HepG2 (cell line): ENCODE results near the gene TMEM87A. TPM values are rescaled to one million over a fixed set of nuclear protein-coding genes. Genes with fewer than 3 reads are reported as not detected.

Experiments used
- ZBTB42 ChIP-seq: sonication (generic); formaldehyde crosslinking; IDR thresholded peaks from 2 replicates; pipeline ENCODE4 v1.5.0; 2020; ENCODE audit warnings: mild to moderate bottlenecking, missing genetic modification reagents
- ZNF503 ChIP-seq: sonication (generic); formaldehyde crosslinking; IDR thresholded peaks from 2 replicates; pipeline ENCODE4 v1.4.0; 2020; ENCODE audit warnings: missing genetic modification reagents
- polyA plus RNA-seq, 8 experiments: library from polyadenylated mRNA; depleted of rRNA in 3 of 8; stranded (reverse) in 7 of 8; unstranded in 1 of 8; fragments of >200 nt; fragmentation: Illumina TruSeq in 4 of 8; extraction: Trizol in 4 of 8; gene quantifications; 2 replicates each; pipeline versions ENCODE4 v1.2.1 to v1.2.3, GENCODE V29; 2011 to 2016; ENCODE audit warnings: low read depth in 4 of 8, missing spikeins in 1 of 8, mixed read lengths in 1 of 8; ENCODE audit not compliant: insufficient read depth in 1 of 8
- total RNA-seq, 5 experiments: library from RNA; depleted of rRNA; stranded (reverse); fragments of >200 nt; fragmentation: Illumina TruSeq; extraction: Trizol; gene quantifications; 2 replicates each; pipeline ENCODE4 v1.2.3, GENCODE V29; 2016; ENCODE audit warnings: low read depth in 1 of 5
- TF ChIP-seq, protein P1 (sequence below): sonication (generic); formaldehyde crosslinking; IDR thresholded peaks from 2 replicates; pipeline ENCODE4 v1.5.0; 2020; ENCODE audit warnings: mild to moderate bottlenecking, missing genetic modification reagents, borderline replicate concordance
- TF ChIP-seq, protein P2 (sequence below), 2 experiments: sonication (generic) in 1 of 2; formaldehyde crosslinking in 1 of 2; IDR thresholded peaks; 2 replicates each; pipeline versions ENCODE4 v1.5.1 to v1.6.1; 2011 to 2020; ENCODE audit warnings: borderline replicate concordance in 1 of 2, low read depth in 1 of 2, low read length in 1 of 2, mild to moderate bottlenecking in 1 of 2, missing genetic modification reagents in 1 of 2, moderate library complexity in 1 of 2
- TF ChIP-seq, protein P3 (sequence below): IDR thresholded peaks from 2 replicates; pipeline ENCODE4 v1.6.1; 2016; ENCODE audit warnings: low read depth
- TF ChIP-seq, protein P4 (sequence below): sonication (generic); formaldehyde crosslinking; IDR thresholded peaks from 2 replicates; pipeline ENCODE4 v1.5.0; 2020; ENCODE audit warnings: missing genetic modification reagents

Gene TMEM87A
- total and polyA plus RNA-seq, 2 of the 13 experiments (the other 11 are each of a cell fraction or from before 2014, with no cell fraction given) = 20.2 to 42.8 TPM

DNA sequence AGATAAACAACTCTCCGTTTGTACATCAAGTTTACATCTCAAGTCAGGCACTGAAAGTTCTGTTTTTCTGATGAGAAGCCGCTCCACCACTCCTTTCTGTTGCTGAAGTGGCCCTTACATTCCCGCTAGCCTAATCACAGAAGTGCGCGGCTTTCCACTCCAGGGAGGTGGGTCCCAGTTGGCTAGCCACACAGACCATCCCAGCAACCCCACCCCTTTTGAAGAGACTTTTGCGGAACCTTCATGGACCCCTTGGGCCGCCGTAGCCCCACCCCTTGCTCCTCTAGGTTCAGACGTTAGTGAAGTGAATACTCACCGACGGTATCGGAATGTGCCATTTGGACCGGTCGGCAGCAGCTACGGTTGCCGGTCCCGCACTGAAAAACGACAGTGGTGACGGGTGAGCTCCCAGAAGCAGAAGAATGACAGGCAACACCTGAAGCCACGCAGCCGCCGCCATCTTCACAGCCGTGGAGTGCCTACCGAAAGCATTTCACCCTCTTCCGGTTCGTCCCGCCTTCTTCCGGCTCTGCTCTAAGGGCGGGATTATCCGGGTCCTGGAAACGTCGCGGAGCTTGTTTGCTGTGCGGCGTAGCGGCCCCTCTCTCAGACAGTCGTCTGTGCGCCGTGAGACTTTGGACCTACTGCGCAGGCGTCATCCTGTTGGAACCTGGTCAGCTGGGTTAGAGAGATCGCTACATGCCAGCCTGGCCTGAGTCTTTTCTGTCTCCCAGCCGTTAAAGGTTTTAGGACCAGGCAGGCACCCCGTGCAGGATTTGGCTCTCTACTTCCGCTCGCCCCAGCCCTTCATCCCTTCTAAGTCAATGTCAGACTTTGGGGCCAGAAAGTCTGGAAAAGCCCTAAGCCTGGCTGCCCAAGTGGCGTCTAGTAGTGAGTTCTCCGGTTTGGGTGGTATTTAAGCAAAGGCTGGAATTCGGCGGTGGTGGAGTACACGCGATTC lies at the start of gene TMEM87A, which contains the start of gene GANC (continued):
- TF ChIP-seq, protein P1, sequence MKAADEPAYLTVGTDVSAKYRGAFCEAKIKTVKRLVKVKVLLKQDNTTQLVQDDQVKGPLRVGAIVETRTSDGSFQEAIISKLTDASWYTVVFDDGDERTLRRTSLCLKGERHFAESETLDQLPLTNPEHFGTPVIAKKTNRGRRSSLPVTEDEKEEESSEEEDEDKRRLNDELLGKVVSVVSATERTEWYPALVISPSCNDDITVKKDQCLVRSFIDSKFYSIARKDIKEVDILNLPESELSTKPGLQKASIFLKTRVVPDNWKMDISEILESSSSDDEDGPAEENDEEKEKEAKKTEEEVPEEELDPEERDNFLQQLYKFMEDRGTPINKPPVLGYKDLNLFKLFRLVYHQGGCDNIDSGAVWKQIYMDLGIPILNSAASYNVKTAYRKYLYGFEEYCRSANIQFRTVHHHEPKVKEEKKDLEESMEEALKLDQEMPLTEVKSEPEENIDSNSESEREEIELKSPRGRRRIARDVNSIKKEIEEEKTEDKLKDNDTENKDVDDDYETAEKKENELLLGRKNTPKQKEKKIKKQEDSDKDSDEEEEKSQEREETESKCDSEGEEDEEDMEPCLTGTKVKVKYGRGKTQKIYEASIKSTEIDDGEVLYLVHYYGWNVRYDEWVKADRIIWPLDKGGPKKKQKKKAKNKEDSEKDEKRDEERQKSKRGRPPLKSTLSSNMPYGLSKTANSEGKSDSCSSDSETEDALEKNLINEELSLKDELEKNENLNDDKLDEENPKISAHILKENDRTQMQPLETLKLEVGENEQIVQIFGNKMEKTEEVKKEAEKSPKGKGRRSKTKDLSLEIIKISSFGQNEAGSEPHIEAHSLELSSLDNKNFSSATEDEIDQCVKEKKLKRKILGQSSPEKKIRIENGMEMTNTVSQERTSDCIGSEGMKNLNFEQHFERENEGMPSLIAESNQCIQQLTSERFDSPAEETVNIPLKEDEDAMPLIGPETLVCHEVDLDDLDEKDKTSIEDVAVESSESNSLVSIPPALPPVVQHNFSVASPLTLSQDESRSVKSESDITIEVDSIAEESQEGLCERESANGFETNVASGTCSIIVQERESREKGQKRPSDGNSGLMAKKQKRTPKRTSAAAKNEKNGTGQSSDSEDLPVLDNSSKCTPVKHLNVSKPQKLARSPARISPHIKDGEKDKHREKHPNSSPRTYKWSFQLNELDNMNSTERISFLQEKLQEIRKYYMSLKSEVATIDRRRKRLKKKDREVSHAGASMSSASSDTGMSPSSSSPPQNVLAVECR (CRISPR knock-in tag) = peak; percentile 92
- TF ChIP-seq ZBTB42 (0 out of 2 replicates have a peak, but pooled peaks have one; percentile 37), ZNF503 (peak; percentile 56; the same call in 1 of the 2 replicates)
- TF ChIP-seq, protein P2, sequence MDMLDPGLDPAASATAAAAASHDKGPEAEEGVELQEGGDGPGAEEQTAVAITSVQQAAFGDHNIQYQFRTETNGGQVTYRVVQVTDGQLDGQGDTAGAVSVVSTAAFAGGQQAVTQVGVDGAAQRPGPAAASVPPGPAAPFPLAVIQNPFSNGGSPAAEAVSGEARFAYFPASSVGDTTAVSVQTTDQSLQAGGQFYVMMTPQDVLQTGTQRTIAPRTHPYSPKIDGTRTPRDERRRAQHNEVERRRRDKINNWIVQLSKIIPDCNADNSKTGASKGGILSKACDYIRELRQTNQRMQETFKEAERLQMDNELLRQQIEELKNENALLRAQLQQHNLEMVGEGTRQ (IDR thresholded peaks at IDR 0.05; ENCODE audit: low read depth, low read length) = no peak
- TF ChIP-seq, protein P2 (CRISPR knock-in tag; IDR thresholded peaks at IDR 0.05; ENCODE audit: borderline replicate concordance) = no peak
- TF ChIP-seq, protein P3, sequence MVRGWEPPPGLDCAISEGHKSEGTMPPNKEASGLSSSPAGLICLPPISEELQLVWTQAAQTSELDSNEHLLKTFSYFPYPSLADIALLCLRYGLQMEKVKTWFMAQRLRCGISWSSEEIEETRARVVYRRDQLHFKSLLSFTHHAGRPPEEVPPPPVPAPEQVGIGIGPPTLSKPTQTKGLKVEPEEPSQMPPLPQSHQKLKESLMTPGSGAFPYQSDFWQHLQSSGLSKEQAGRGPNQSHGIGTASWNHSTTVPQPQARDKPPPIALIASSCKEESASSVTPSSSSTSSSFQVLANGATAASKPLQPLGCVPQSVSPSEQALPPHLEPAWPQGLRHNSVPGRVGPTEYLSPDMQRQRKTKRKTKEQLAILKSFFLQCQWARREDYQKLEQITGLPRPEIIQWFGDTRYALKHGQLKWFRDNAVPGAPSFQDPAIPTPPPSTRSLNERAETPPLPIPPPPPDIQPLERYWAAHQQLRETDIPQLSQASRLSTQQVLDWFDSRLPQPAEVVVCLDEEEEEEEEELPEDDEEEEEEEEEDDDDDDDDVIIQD = peak; percentile 55; the same call in 1 of the 2 replicates
- TF ChIP-seq, protein P4, sequence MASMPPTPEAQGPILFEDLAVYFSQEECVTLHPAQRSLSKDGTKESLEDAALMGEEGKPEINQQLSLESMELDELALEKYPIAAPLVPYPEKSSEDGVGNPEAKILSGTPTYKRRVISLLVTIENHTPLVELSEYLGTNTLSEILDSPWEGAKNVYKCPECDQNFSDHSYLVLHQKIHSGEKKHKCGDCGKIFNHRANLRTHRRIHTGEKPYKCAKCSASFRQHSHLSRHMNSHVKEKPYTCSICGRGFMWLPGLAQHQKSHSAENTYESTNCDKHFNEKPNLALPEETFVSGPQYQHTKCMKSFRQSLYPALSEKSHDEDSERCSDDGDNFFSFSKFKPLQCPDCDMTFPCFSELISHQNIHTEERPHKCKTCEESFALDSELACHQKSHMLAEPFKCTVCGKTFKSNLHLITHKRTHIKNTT (CRISPR knock-in tag) = no peak
